GM19239 (cell line): ENCODE data around the gene CARD8.

Source experiments
- DNase-seq: peaks from one replicate; pipeline ENCODE4 v3.0.0; 2011; ENCODE audit warnings: low spot score; ENCODE audit not compliant: insufficient read length
- FAIRE-seq: peaks from 2 replicates; lab custom pipeline; 2011; peaks lifted over from hg19 to GRCh38; lab: Jason Lieb, UNC

CARD8 gene

DNA sequence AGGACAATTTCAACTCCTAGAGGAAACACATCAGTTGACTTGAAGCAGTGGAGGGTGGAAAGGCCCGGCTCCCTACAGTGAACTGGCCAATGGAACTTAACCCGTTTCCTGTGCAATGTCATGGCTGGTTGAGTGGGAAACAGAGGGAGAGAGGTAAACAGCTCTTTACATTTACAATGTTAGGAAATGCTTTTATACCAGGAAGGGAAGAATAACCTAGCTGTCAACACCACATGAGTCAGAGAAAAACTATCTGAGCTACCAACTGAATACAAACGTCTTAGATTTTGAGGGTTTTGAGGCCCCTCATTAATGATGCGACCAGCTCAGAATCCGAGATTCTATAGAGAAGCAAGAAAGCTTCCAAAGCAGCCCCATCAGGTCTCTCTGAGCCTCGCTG, 36.7 kb downstream of the CARD8 start:
- FAIRE-seq, result no peak
- no peak for DNase-seq

DNA sequence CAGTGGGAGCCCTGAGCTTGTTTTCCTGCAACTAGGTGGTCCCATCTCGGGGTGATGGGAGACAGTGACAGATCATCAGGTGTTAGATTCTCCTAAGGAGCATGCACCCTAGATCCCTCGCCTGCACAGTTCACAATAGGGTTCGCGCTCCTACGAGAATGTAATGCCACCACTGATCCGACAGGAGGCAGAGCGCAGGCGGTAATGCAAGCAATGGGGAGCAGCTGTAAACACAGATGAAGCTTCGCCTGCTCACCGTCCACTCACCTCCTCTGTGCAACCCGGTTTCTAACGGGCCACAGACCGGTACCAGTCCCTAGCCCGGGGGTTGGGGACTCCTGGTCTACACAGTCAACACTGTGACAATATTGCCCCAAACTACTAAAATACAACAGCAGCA, 38.8 kb downstream of the CARD8 start:
- no peak for DNase-seq
- FAIRE-seq, result no peak

GRCh38 chr19:48213959-48214358, 41.8 kb downstream of the CARD8 start:
- no peak for DNase-seq

DNA sequence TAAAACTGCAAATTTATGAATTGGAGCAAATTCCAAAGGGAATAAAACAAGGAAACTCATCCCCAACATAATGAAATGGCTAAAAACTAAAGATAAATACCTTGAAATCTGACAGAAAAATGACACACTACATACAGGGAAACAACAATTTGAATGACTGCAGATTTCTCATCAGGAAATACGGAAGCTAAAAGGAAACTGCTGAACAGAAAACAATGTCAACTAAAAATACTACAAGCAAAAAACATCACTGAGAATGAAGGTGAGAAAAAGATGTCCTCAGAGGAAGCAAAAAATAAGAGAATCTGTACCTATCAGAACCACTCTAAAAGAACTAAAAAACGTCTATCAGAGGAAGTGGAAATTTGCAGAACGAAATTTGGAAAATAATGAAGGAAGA, 45.7 kb downstream of the CARD8 start:
- FAIRE-seq (no peak), DNase-seq (no peak)

More at GRCh38 chr19:48213959-48214358, 41.8 kb downstream of the CARD8 start:
- FAIRE-seq, result no peak

DNA sequence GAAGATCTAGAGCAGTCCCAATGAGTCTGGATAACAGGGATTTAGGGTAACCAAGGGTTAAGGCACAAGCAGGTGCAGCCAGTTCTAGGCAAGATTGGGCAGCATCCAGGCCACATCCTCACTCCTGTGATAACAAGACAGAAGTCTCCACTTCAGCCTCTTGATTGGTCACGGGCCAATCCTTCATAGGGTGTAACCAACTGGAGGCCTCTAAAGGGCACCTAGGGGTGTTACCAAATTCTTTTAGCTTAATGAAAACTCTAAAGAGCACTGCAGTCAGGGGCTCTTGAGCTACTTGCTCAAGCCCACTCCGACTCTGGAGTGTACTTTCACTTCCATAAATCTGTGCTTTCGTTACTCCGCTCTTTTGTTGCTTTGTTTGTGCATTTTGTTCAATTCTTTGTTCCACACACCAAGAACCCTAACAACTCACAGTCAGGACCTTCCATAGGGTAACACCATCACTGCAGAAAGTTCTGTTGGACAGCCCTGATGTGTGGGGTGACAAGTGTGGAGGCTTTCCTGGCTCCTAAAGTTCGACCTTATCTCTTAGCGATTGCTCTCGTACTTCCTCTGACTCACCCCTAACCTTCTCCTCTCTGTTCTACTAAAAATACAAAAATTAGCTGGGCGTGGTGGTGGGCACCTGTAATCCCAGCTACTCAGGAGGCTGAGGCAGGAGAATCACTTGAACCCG, 49.2 kb downstream of the CARD8 start:
- FAIRE-seq (peak; percentile 52), DNase-seq (no peak)

- DNase-seq, result peak; percentile 90
- peak; percentile 91 for FAIRE-seq
These were observed 51.7 kb downstream of the CARD8 start for GRCh38 chr19:48203794-48204628.

DNA sequence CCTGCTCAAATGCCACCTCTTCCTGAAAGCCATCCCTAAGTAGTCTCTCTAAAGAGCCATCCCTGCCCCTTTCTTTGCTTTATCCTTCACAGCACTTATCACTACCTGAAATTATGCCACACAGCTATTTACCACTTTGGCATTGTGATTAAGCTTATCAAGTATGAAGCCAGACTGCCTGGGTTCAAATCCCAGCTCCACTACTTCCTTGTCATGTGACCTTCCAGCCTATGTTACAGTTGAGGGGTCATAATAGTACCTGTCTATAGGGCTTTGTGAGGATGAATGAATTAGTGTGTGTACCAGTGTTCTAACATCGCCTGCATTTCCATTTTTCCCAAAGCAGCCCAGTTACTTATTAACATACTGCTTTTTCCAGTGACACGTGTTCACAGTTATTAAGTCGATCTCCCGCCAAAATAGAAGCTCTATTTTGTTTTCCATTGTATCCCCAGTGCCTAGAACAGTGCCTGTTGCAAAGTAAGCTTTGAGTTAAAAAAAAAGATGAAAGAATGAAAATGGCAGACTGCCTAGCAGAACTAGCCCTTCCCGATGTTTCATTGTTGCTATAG, 52.4 kb downstream of the CARD8 start:
- DNase-seq, result no peak
- no peak for FAIRE-seq

GRCh38 chr19:48196933-48197665, 58.6 kb downstream of the CARD8 start:
- DNase-seq, result no peak
- no peak for FAIRE-seq

GRCh38 chr19:48196321-48196763, 59.4 kb downstream of the CARD8 start:
- DNase-seq (no peak), FAIRE-seq (no peak)

DNA sequence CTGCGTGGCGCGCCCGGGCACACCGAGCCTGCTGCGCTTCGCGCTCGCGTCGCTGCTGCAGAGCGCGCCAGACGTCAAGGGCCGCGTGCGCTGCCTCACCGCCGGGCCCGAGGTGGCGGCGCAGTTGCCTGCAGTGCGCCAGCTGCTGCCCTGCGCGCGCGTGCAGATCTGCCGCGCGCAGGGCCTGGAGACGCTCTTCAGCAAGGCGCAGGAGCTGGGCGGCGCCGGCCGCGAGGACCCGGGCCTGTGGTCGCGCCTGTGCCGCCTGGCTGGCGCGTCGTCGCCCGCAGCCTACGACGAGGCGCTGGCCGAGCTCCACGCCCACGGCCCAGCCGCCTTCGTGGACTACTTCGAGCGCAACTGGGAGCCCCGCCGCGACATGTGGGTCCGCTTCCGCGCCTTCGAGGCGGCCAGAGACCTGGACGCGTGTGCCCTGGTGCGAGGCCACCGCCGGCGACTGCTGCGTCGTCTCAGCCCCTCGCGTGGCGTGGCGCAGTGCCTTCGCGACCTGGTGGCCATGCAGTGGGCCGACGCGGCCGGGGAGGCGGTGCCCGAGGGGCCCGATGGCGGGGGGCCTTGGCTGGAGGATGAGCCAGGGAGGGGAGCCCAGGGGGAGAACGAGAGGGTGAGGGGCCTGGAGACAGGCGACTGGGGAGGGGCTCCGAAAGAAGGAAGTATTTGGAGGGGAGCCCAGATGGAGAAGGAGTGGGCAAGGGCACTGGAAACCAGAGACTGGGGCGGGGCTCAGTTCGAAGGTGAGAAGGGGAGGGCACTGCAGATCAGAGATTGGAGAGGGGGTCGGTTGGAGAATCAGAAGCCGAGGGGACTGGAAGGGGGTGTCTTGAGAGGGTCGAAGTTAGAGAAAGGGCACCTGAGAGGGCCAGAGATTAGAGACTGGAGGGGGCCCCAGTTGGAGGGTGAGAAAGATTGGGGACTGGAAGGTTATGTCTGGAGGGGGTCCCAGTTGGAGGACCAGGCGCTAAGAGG, 60.6 kb downstream of the CARD8 start:
- no peak for DNase-seq
- no peak for FAIRE-seq

GRCh38 chr19:48194041-48194843, 61.5 kb downstream of the CARD8 start:
- peak; percentile 71 for FAIRE-seq
- DNase-seq, result peak; percentile 75

- no peak for DNase-seq
- FAIRE-seq, result no peak
These were observed 63.0 kb downstream of the CARD8 start for GRCh38 chr19:48192750-48193149.

GRCh38 chr19:48190885-48191284, 64.8 kb downstream of the CARD8 start:
- no peak for FAIRE-seq
- no peak for DNase-seq

DNA sequence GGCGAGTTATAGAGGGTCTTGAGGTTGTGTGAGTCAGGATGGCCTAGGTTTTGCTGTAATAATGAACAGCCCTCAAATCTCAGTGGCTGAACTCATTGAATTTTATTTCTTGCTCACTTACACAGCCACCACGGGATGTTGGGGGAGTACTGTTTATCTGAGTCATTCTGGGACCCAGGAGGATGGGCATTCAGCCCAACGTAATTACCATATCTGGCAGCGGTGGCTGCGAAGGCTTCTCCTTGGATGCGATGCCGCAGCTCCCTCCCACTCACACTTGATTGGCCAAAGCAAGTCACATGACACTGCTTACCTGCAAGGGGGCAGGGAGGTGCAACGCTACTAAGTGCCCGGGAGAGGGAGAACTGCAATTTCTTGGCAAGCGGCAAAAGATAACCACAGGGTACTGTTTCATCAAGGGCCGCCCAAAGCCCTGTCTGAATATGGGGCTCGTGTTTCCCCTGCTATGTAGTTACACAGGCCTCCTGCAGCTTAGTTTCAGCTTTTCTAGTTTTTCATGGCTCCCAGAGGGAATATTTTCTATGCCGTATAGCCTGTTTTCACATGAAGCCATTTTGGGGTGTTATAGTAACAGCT, 65.3 kb downstream of the CARD8 start:
- no peak for DNase-seq
- FAIRE-seq, result no peak

DNA sequence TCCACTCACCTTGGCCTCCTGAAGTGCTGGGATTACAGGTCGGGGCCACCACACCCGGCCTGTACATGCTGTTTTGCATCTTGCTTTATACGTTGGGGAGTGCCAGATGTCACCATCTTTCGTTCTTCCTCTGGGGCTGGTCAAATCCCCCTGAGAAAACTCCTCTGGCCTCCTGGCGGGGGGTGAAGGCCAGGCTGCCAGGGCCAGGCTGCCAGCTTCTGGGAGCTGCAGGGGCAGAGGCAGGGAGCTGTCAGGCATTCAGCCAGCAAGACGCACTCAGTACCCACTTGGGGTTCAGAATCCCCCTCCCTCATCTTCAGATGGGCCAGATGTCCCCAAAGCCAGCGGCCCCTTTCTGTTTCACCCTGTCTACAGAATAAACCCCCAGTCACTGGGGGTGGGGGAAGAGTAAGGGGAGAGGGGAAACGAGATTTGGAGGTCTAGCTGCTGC, 69.1 kb downstream of the CARD8 start:
- peak; percentile 66 for FAIRE-seq

GRCh38 chr19:48186015-48186414, 69.7 kb downstream of the CARD8 start:
- DNase-seq (no peak), FAIRE-seq (peak; percentile 77)

More for the DNA sequence above, 69.1 kb downstream of the CARD8 start:
- no peak for DNase-seq

DNA sequence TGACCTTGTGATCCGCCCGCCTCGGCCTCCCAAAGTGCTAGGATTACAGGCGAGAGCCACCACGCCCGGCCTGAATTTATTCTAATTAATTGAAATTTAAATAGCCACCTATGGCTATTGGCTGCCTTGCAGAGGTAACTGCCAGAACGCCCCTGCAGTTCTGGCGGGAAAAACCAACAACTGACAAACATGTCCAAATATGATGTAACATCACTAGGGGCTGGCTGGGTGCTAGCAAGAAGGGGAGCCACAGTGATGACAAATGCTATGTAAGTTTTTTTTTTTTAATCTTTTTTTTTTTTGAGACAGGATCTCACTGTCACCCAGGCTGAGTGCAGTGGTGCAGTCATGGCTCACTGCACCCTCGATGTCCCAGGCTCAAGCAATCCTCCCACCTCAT, 72.4 kb downstream of the CARD8 start:
- FAIRE-seq (no peak), DNase-seq (no peak)

GRCh38 chr19:48182434-48182833, 73.3 kb downstream of the CARD8 start:
- no peak for FAIRE-seq
- DNase-seq, result no peak
